ENCODE measurements around the gene HES4.
"Not testable (repeated sequence)": the region's sequence is repeated elsewhere in the genome, so short reads cannot be mapped to it uniquely, and the experiment has no call there.

Gene HES4

GRCh38 chr1:1014799-1015681, 15.1 kb upstream of the HES4 start:
- no peak for DNase-seq

GRCh38 chr1:1013922-1014648, 14.2 kb upstream of the HES4 start:
- no peak for DNase-seq

- peak in 1 of 2 experiments; percentile 47 for DNase-seq
Measured at GRCh38 chr1:1013105-1013921, 13.4 kb upstream of the HES4 start, which contains the start of gene ISG15. ISG15 (plus strand) TSS chr1:1013497; CDS start chr1:1013574, 77 bp downstream.

- not testable (repeated sequence) for DNase-seq
Measured at GRCh38 chr1:1012736-1013104, 12.8 kb upstream of the HES4 start.

GRCh38 chr1:1011396-1011949, 11.6 kb upstream of the HES4 start:
- DNase-seq = no peak

- DNase-seq = not testable (repeated sequence)
Measured at GRCh38 chr1:1010131-1010530, 10.2 kb upstream of the HES4 start.

- no peak for DNase-seq
Measured at GRCh38 chr1:1006305-1007159, 6.6 kb upstream of the HES4 start.

- no peak for DNase-seq
Measured at GRCh38 chr1:1005774-1006304, 5.9 kb upstream of the HES4 start.

- DNase-seq = no peak
Measured at GRCh38 chr1:1004780-1005697, 5.1 kb upstream of the HES4 start.

- no peak for DNase-seq
Measured at GRCh38 chr1:1004420-1004779, 4.5 kb upstream of the HES4 start.

- DNase-seq = no peak
Measured at GRCh38 chr1:1003618-1004419, 3.9 kb upstream of the HES4 start.

GRCh38 chr1:1001057-1001783, 1.3 kb upstream of the HES4 start:
- no peak for DNase-seq

GRCh38 chr1:1000357-1001056, 610 bp upstream of the HES4 start:
- DNase-seq = peak; percentile 67 to 84

GRCh38 chr1:998995-999724, 737 bp downstream of the HES4 start:
- DNase-seq = peak in 1 of 2 experiments; percentile 33

GRCh38 chr1:998745-998994, 1.2 kb downstream of the HES4 start:
- DNase-seq = no peak

- no peak for DNase-seq
Measured at GRCh38 chr1:997993-998744, 1.7 kb downstream of the HES4 start.

GRCh38 chr1:997713-997992, 2.2 kb downstream of the HES4 start:
- DNase-seq = no peak
